22Rv1 (cell line): ENCODE measurements around the gene CCDC174.

ENCODE experiments used
- CTCF ChIP-seq: fragments of 450-650 bp; IDR thresholded peaks from 2 replicates; pipeline ENCODE4 v1.5.1; 2017; ENCODE audit warnings: mild to moderate bottlenecking
- ZFX ChIP-seq: fragments of 450-650 bp; IDR thresholded peaks from 2 replicates; pipeline ENCODE4 v1.6.1; 2017; ENCODE audit warnings: antibody characterized with exemption, borderline replicate concordance

- TF ChIP-seq CTCF: no peak
- TF ChIP-seq ZFX: no peak
Observed at GRCh38 chr3:14631687-14632441, 19.7 kb upstream of the CCDC174 start.
